IMR-90 (cell line): ENCODE results near the gene CELA3A.
"Not testable (repeated sequence)": the region's sequence is repeated elsewhere in the genome, so short reads cannot be mapped to it uniquely, and the experiment has no call there.

Experiments
- BHLHE40 ChIP-seq: fragments of 150-350 bp; IDR thresholded peaks from 2 replicates; pipeline ENCODE4 v1.6.1; 2016; ENCODE audit warnings: mild to moderate bottlenecking, low read depth, low read length
- CHD1 ChIP-seq: IDR thresholded peaks from 2 replicates; pipeline ENCODE4 v1.6.1; 2012; ENCODE audit warnings: low read depth, low read length, improper control_type of control experiment
- CTCF ChIP-seq: conservative IDR thresholded peaks from 2 replicates; pipeline ENCODE4 v1.5.1; 2012; ENCODE audit warnings: mild to moderate bottlenecking, low read depth, low read length, improper control_type of control experiment
- ELK1 ChIP-seq: fragments of 150-350 bp; IDR thresholded peaks from 2 replicates; pipeline ENCODE4 v1.6.1; 2016; ENCODE audit warnings: low read depth, mild to moderate bottlenecking, low read length, moderate library complexity, borderline replicate concordance
- FOS ChIP-seq: fragments of 150-350 bp; IDR thresholded peaks from 2 replicates; pipeline ENCODE4 v1.6.1; 2016; ENCODE audit warnings: low read depth, low read length
- MXI1 ChIP-seq: IDR thresholded peaks from 2 replicates; pipeline ENCODE4 v1.6.1; 2012; ENCODE audit warnings: low read depth, mild to moderate bottlenecking, low read length, moderate library complexity, borderline replicate concordance
- NFE2L2 ChIP-seq: fragments of 150-350 bp; IDR thresholded peaks from 2 replicates; pipeline ENCODE4 v1.6.1; 2016; ENCODE audit warnings: low read depth, mild to moderate bottlenecking, low read length
- POLR2A ChIP-seq: IDR thresholded peaks from 2 replicates; pipeline ENCODE4 v1.6.1; 2012; ENCODE audit warnings: mild to moderate bottlenecking, low read depth, low read length
- RCOR1 ChIP-seq: IDR thresholded peaks from 2 replicates; pipeline ENCODE4 v1.6.1; 2012; ENCODE audit warnings: mild to moderate bottlenecking, low read length, improper control_type of control experiment; ENCODE audit not compliant: insufficient replicate concordance
- RFX5 ChIP-seq: IDR thresholded peaks from 2 replicates; pipeline ENCODE4 v1.8.0; 2012; ENCODE audit warnings: low read depth, mild to moderate bottlenecking, low read length, moderate library complexity
- SMC3 ChIP-seq: fragments of 150-350 bp; IDR thresholded peaks from 2 replicates; pipeline ENCODE4 v1.6.1; 2016; ENCODE audit warnings: low read depth, mild to moderate bottlenecking, antibody characterized with exemption, low read length, moderate library complexity

GRCh38 chr1:22006736-22007135 is 5.3 kb downstream of the CELA3A start:
- not testable (repeated sequence) for TF ChIP-seq POLR2A, CTCF, CHD1, FOS, SMC3, NFE2L2, RCOR1, BHLHE40, RFX5, MXI1, ELK1
